ENCODE data around the gene CTAGE8. TPM values are rescaled to one million over a fixed set of nuclear protein-coding genes. Genes with fewer than 3 reads are reported as not detected.
A peak's percentile ranks its signal among the peaks of the same experiment; 100 is the strongest.
"Not testable (repeated sequence)": the region's sequence is repeated elsewhere in the genome, so short reads cannot be mapped to it uniquely, and the experiment has no call there.

CTAGE8 gene
- total RNA-seq, 1 experiment from 2014 or later = 5.7 TPM

DNA sequence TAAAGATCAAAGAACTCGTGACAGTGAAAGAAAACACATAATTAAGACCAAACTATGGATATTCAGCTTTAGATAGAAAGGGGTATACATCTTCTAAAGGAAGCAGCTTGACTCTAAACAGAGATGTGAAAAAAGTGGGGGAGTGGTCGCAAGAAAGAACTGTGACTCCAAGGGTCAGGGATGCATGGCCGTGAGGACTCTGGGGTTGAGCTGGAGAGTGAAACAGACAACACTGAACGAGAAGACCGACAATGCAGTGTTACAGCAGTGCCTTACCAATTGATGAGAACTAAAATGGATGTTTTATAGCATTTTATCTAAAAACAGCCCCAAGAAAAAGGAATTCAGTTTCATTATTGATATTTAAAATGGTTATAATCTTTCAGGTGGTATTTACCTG, 34.5 kb upstream of the CTAGE8 start:
- H3K27me3 Mint-ChIP-seq (ENCODE audit: insufficient read depth, unreplicated experiment); H3K9me3 Mint-ChIP-seq (ENCODE audit: unreplicated experiment); H3K27ac Mint-ChIP-seq (ENCODE audit: unreplicated experiment); H3K36me3 ChIP-seq (ENCODE audit: control insufficient read depth, insufficient read depth, low read length); H3K4me3 Mint-ChIP-seq (ENCODE audit: unreplicated experiment); H3K27me3 ChIP-seq (replicated peaks; ENCODE audit: control insufficient read depth, insufficient read depth, low read length); DNase-seq; H3K4me3 ChIP-seq (ENCODE audit: low read depth, low read length); POLR2A ChIA-PET; H3K36me3 Mint-ChIP-seq (ENCODE audit: insufficient read depth, unreplicated experiment); H3K4me1 Mint-ChIP-seq (ENCODE audit: low read depth, unreplicated experiment); H3K4me1 ChIP-seq; H3K9me3 ChIP-seq; CTCF ChIA-PET; intact Hi-C loops (cut with micrococcal nuclease; ENCODE audit: unreplicated experiment); BruUV-seq (replicated peaks): not testable (repeated sequence)

DNA sequence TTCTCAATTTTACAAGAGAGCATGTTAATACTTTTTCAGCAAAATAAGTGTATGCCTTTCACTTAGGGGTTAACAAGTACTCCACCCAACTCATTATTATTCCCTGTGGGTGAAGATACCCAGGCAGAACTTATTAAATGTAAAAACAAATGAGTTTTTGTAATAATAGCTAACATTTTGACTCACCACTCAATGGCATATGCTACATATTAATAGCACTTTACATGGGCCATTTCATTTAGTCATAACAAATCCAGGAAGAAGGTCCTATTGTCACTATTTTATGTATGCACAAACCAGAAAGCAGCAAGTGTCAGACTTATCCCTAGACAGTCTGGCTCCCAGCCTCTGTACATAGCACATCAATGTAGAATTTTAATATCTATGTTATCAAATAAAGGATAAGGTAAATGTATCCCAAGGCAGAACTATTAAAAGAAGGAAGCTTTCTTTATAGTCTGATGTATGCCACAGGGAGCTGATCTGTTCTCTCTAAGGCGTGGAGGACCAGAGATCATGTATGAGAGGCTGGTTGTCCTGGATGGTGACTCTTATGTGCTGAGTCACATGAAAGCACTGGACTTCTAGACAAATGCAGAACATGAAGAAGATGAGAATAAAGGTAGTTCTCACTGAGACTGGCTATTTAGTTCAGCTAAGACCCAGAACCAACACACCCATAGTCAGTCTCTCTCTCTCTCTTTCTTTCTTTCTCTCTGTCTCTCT, 33.7 kb upstream of the CTAGE8 start:
- DNase-seq, CTCF ChIA-PET: not testable (repeated sequence)

DNA sequence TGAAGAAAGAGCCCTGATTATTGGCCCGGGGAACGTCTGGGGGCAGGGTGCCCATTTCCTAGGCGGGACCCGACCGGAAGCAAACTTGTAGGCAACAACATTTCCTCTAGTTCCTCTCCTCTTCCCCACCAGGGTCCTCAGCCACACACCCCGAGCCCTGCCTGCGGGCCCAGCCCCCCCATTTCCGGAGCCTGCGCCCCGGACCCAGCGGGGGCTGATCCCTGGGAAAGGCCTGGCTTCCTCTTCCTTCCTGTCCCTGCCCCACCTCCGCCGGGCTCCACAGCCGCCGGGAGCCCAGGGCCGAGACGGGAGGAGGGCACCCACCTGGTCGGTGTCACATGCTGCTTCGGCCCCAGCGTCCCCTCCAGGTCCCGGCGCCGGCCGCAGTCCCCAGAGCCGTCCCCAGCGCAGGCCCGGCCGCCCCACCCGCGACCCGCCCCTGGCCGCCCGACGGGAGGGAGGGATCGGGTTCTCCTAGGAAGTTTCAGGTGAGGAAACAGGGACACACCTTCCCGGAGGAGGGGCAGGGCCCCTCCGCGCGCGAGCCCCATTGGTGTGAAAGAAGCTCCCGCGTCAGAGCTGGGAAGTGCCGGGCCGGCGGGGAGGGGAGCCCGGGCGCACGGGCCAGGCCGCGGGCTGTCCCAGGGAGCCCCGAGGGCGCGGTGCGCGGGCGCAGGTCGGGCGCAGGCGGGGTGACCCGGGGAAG, 24.9 kb upstream of the CTAGE8 start:
- DNase-seq = not testable (repeated sequence)

More for the DNA sequence above, 33.7 kb upstream of the CTAGE8 start:
- H3K4me3 ChIP-seq (ENCODE audit: low read depth, low read length); intact Hi-C loops (cut with micrococcal nuclease; ENCODE audit: unreplicated experiment); H3K27me3 ChIP-seq (replicated peaks; ENCODE audit: control insufficient read depth, insufficient read depth, low read length); H3K27ac Mint-ChIP-seq (ENCODE audit: unreplicated experiment); H3K9me3 ChIP-seq; H3K36me3 Mint-ChIP-seq (ENCODE audit: insufficient read depth, unreplicated experiment); BruUV-seq (replicated peaks); H3K36me3 ChIP-seq (ENCODE audit: control insufficient read depth, insufficient read depth, low read length); H3K4me1 Mint-ChIP-seq (ENCODE audit: low read depth, unreplicated experiment); H3K4me1 ChIP-seq; H3K9me3 Mint-ChIP-seq (ENCODE audit: unreplicated experiment); H3K4me3 Mint-ChIP-seq (ENCODE audit: unreplicated experiment); H3K27me3 Mint-ChIP-seq (ENCODE audit: insufficient read depth, unreplicated experiment); POLR2A ChIA-PET: not testable (repeated sequence)

DNA sequence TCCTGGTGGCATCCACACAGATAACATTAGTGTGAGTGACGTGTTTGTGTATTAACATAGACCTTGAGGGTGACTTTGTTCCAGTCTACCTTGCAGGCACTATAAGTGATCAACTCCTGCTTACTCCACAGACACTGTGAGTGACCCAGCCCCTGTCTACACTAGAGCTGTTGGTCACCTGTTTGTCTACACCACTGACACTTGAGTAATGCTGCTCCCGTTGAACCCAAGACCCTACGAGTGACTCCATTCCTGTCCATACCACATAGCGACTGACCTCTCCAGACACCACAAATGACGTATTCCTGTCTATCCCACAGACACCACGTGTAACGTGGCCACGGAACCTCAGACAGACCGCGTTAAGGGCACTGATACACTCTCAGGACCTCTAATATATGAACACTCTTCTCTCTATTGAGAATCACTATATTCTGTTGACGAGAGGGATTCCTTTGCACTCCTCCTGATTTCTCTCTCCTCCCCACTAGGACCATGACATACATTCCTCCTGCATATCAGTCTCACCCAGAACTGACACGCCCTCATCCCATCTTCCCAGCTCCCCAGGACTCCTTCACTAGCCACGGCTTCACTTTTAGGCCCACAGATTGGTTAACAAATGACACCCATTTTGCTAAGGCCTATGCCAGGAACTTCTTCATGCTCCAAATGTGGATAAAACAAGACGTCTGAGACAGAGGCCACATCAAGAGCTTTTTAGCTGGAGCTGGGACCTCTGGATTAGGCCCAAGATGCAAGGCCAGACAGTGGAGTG, 23.5 kb upstream of the CTAGE8 start:
- H3K4me3 ChIP-seq (ENCODE audit: low read depth, low read length); H3K27me3 ChIP-seq (replicated peaks; ENCODE audit: control insufficient read depth, insufficient read depth, low read length); POLR2A ChIA-PET; H3K27me3 Mint-ChIP-seq (ENCODE audit: insufficient read depth, unreplicated experiment); H3K9me3 Mint-ChIP-seq (ENCODE audit: unreplicated experiment); H3K4me1 ChIP-seq; H3K4me1 Mint-ChIP-seq (ENCODE audit: low read depth, unreplicated experiment); H3K36me3 ChIP-seq (ENCODE audit: control insufficient read depth, insufficient read depth, low read length); H3K9me3 ChIP-seq; H3K4me3 Mint-ChIP-seq (ENCODE audit: unreplicated experiment); DNase-seq; BruUV-seq (replicated peaks); CTCF ChIA-PET; intact Hi-C loops (cut with micrococcal nuclease; ENCODE audit: unreplicated experiment); H3K27ac Mint-ChIP-seq (ENCODE audit: unreplicated experiment); H3K36me3 Mint-ChIP-seq (ENCODE audit: insufficient read depth, unreplicated experiment): not testable (repeated sequence)

More for the DNA sequence above, 24.9 kb upstream of the CTAGE8 start:
- POLR2A ChIA-PET; intact Hi-C loops (cut with micrococcal nuclease; ENCODE audit: unreplicated experiment); H3K27me3 Mint-ChIP-seq (ENCODE audit: insufficient read depth, unreplicated experiment); H3K4me3 ChIP-seq (ENCODE audit: low read depth, low read length); H3K4me1 Mint-ChIP-seq (ENCODE audit: low read depth, unreplicated experiment); CTCF ChIA-PET; H3K4me1 ChIP-seq; H3K9me3 Mint-ChIP-seq (ENCODE audit: unreplicated experiment); H3K4me3 Mint-ChIP-seq (ENCODE audit: unreplicated experiment); H3K27me3 ChIP-seq (replicated peaks; ENCODE audit: control insufficient read depth, insufficient read depth, low read length); H3K9me3 ChIP-seq; H3K36me3 ChIP-seq (ENCODE audit: control insufficient read depth, insufficient read depth, low read length); H3K36me3 Mint-ChIP-seq (ENCODE audit: insufficient read depth, unreplicated experiment); H3K27ac Mint-ChIP-seq (ENCODE audit: unreplicated experiment): not testable (repeated sequence)
- TSS peak; percentile 82 for BruUV-seq (replicated peaks)

DNA sequence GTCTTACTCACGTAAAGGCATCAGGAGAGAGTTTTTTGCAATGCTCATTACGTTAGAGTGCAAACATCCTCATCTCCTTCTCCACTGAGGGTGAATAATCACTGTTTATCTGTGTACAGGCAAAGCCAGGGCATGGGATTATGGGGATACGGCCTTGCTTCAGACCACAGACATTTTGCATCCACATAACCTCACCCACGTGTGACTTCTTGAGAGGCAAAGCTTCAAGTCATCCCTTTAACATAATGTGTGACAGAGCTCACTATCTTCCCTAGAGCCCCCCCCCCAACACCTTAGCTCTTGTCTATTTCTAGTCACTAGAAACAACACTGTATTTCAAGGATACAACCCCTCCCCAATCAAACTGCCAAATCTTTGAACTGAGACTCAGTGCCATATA, 22.5 kb upstream of the CTAGE8 start:
- H3K4me3 ChIP-seq (ENCODE audit: low read depth, low read length); H3K4me1 Mint-ChIP-seq (ENCODE audit: low read depth, unreplicated experiment); H3K36me3 ChIP-seq (ENCODE audit: control insufficient read depth, insufficient read depth, low read length); POLR2A ChIA-PET; H3K27me3 ChIP-seq (replicated peaks; ENCODE audit: control insufficient read depth, insufficient read depth, low read length); intact Hi-C loops (cut with micrococcal nuclease; ENCODE audit: unreplicated experiment); H3K36me3 Mint-ChIP-seq (ENCODE audit: insufficient read depth, unreplicated experiment); H3K4me1 ChIP-seq; BruUV-seq (replicated peaks); H3K27ac Mint-ChIP-seq (ENCODE audit: unreplicated experiment); DNase-seq; CTCF ChIA-PET; H3K9me3 Mint-ChIP-seq (ENCODE audit: unreplicated experiment); H3K9me3 ChIP-seq; H3K27me3 Mint-ChIP-seq (ENCODE audit: insufficient read depth, unreplicated experiment); H3K4me3 Mint-ChIP-seq (ENCODE audit: unreplicated experiment): not testable (repeated sequence)

DNA sequence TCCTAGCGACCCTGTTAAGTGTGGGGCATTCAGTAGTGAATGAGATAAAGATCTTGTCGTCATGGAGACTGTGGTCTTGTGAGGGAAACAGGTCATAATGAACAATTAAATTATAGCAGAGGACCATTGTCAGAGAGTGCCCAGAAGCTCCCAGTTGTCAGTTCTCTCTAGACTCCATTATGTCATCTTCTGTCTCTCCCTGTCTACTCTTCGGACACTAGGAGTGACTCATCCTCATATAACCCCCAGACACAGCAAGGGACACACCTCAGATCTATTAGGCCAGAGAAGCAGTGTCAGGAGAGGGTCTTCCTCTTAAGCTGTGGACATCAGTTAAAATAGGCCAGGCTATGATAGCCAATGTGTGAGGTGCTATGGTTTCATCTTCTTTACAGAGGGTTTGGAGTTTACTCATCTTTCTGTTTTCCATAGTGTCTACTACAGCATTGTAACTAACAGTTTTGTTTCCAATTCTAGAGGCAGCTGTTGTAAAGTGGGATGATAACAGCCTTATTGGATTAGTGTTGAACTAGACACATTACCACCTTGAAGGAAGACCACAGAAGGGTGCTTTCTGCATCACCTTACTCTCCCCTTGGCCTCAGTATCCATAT, 18.2 kb upstream of the CTAGE8 start:
- H3K27ac Mint-ChIP-seq (ENCODE audit: unreplicated experiment); BruUV-seq (replicated peaks); H3K4me1 Mint-ChIP-seq (ENCODE audit: low read depth, unreplicated experiment); intact Hi-C loops (cut with micrococcal nuclease; ENCODE audit: unreplicated experiment); H3K9me3 Mint-ChIP-seq (ENCODE audit: unreplicated experiment); H3K4me1 ChIP-seq; H3K4me3 Mint-ChIP-seq (ENCODE audit: unreplicated experiment); POLR2A ChIA-PET; H3K36me3 Mint-ChIP-seq (ENCODE audit: insufficient read depth, unreplicated experiment); H3K36me3 ChIP-seq (ENCODE audit: control insufficient read depth, insufficient read depth, low read length); H3K27me3 Mint-ChIP-seq (ENCODE audit: insufficient read depth, unreplicated experiment); DNase-seq; H3K9me3 ChIP-seq; CTCF ChIA-PET; H3K4me3 ChIP-seq (ENCODE audit: low read depth, low read length); H3K27me3 ChIP-seq (replicated peaks; ENCODE audit: control insufficient read depth, insufficient read depth, low read length): not testable (repeated sequence)

All from Caco-2 (cell line).